Mesendoderm (in vitro differentiated cells): ENCODE data around the gene VAPA.

Experiments
- DNase-seq: peaks from one replicate; pipeline ENCODE4 v3.0.0; 2013
- H2AK5ac ChIP-seq: 2 replicates; pipeline ENCODE4 v1.6.1; 2013; ENCODE audit warnings: low read length, inconsistent platforms
- H2BK120ac ChIP-seq: 2 replicates; pipeline ENCODE4 v1.6.1; 2013; ENCODE audit warnings: low read depth, mild to moderate bottlenecking, low read length, moderate library complexity, mixed read lengths
- H2BK15ac ChIP-seq: replicated peaks from 2 replicates; pipeline ENCODE4 v1.6.1; 2013; ENCODE audit warnings: low read depth, mild to moderate bottlenecking, moderate library complexity
- H2BK5ac ChIP-seq: 2 replicates; pipeline ENCODE4 v1.6.1; 2013; ENCODE audit warnings: low read length, inconsistent platforms
- H3K18ac ChIP-seq: 2 replicates; pipeline ENCODE4 v1.6.1; 2013; ENCODE audit warnings: mild to moderate bottlenecking, low read length, mixed read lengths
- H3K23ac ChIP-seq: one replicate; pipeline ENCODE4 v1.6.1; 2013; ENCODE audit warnings: low read length
- H3K27ac ChIP-seq: 2 replicates; pipeline ENCODE4 v1.5.1; 2013; ENCODE audit warnings: low read depth, mild to moderate bottlenecking, inconsistent platforms, low read length, moderate library complexity
- H3K27me3 ChIP-seq: 2 replicates; pipeline ENCODE4 v1.6.1; 2013; ENCODE audit warnings: low read length, control low read depth, mild to moderate bottlenecking, inconsistent platforms; ENCODE audit not compliant: insufficient read depth, poor library complexity
- H3K36me3 ChIP-seq: 2 replicates; pipeline ENCODE4 v1.6.1; 2013; ENCODE audit warnings: low read length, inconsistent platforms; ENCODE audit not compliant: control insufficient read depth, insufficient read depth
- H3K4ac ChIP-seq: one replicate; pipeline ENCODE4 v1.6.1; 2013; ENCODE audit warnings: low read depth, mild to moderate bottlenecking, low read length, moderate library complexity
- H3K4me1 ChIP-seq: 2 replicates; pipeline ENCODE4 v1.6.1; 2013; ENCODE audit warnings: low read depth, low read length, inconsistent platforms; ENCODE audit not compliant: control insufficient read depth
- H3K4me2 ChIP-seq: 2 replicates; pipeline ENCODE4 v1.6.1; 2013; ENCODE audit warnings: low read length
- H3K4me3 ChIP-seq: 2 replicates; pipeline ENCODE4 v1.5.1; 2013; ENCODE audit warnings: mild to moderate bottlenecking, low read length
- H3K56ac ChIP-seq: one replicate; pipeline ENCODE4 v1.6.1; 2013; ENCODE audit warnings: low read length
- H3K79me1 ChIP-seq: 2 replicates; pipeline ENCODE4 v1.6.1; 2013; ENCODE audit warnings: low read length, inconsistent platforms
- H3K79me2 ChIP-seq: 2 replicates; pipeline ENCODE4 v1.6.1; 2013; ENCODE audit warnings: mild to moderate bottlenecking, low read length; ENCODE audit not compliant: control insufficient read depth, insufficient read depth
- H3K9ac ChIP-seq: 2 replicates; pipeline ENCODE4 v1.6.1; 2013; ENCODE audit warnings: low read length, inconsistent platforms
- H4K5ac ChIP-seq: one replicate; pipeline ENCODE4 v1.6.1; 2013; ENCODE audit warnings: low read length
- H4K8ac ChIP-seq: one replicate; pipeline ENCODE4 v1.6.1; 2013; ENCODE audit warnings: low read depth, mild to moderate bottlenecking, control low read depth, low read length, moderate library complexity
- WGBS: extraction: QIAGEN DNeasy Blood & Tissue Kit; methylation state at CpG from one replicate; pipeline ENCODE4 v1.1.7; 2013; ENCODE audit warnings: low lambda C conversion rate, missing lambda C conversion rate; ENCODE audit not compliant: insufficient coverage; ENCODE audit errors: extremely low coverage; 5-methylcytosine and 5-hydroxymethylcytosine counted together

The VAPA gene

GRCh38 chr18:9876212-9876866, 37.5 kb upstream of the VAPA start:
- H2AK5ac ChIP-seq, result peak overlapping the region; percentile 59
- H3K4me3 ChIP-seq, result no peak overlapping the region
- H3K4me2 ChIP-seq, result no peak overlapping the region
- H4K8ac ChIP-seq, result no peak overlapping the region
- H3K27ac ChIP-seq, result peak overlapping the region; percentile 32
- H3K18ac ChIP-seq, result peak overlapping the region; percentile 68
- H3K36me3 ChIP-seq, result no peaks in the 10 kb centered on the region
- H3K23ac ChIP-seq, result no peak overlapping the region
- H3K56ac ChIP-seq, result peak overlapping the region; percentile 10
- H3K9ac ChIP-seq, result no peak overlapping the region
- H3K27me3 ChIP-seq, result no peaks in the 10 kb centered on the region
- peak overlapping the region; percentile 31 for H2BK5ac ChIP-seq
- H4K5ac ChIP-seq, result no peak overlapping the region
- no peak for DNase-seq
- H3K4me1 ChIP-seq, result peaks cover 4% of the 10 kb centered on the region
- H2BK15ac ChIP-seq, result peak overlapping the region; percentile 36
- no peaks in the 10 kb centered on the region for H3K79me2 ChIP-seq
- no CpG with 5 or more reads among the region's 2 CpGs for WGBS
- H2BK120ac ChIP-seq, result no peak overlapping the region
- H3K79me1 ChIP-seq, result no peaks in the 10 kb centered on the region
- H3K4ac ChIP-seq, result no peak overlapping the region

- H3K27ac ChIP-seq, result peak overlapping the region; percentile 59
- H3K4ac ChIP-seq, result peak overlapping the region; percentile 36
- H3K36me3 ChIP-seq, result no peaks in the 10 kb centered on the region
- peak; percentile 96 for DNase-seq
- no peaks in the 10 kb centered on the region for H3K79me1 ChIP-seq
- H2AK5ac ChIP-seq, result no peak overlapping the region
- WGBS, result no CpG with 5 or more reads among the region's 9 CpGs
- H3K9ac ChIP-seq, result no peak overlapping the region
- no peaks in the 10 kb centered on the region for H3K79me2 ChIP-seq
- no peaks in the 10 kb centered on the region for H3K27me3 ChIP-seq
- H3K4me1 ChIP-seq, result peaks cover 4% of the 10 kb centered on the region
- no peak overlapping the region for H2BK15ac ChIP-seq
- no peak overlapping the region for H3K18ac ChIP-seq
- H3K23ac ChIP-seq, result peak overlapping the region; percentile 75
- peak overlapping the region; percentile 56 for H3K56ac ChIP-seq
- peak overlapping the region; percentile 26 for H3K4me2 ChIP-seq
- peak overlapping the region; percentile 62 for H4K5ac ChIP-seq
- H4K8ac ChIP-seq, result no peak overlapping the region
- no peak overlapping the region for H3K4me3 ChIP-seq
- H2BK5ac ChIP-seq, result peak overlapping the region; percentile 76
- no peak overlapping the region for H2BK120ac ChIP-seq
Observed at GRCh38 chr18:9876867-9877654, 36.8 kb upstream of the VAPA start.

- no peak overlapping the region for H2AK5ac ChIP-seq
- H3K27ac ChIP-seq, result no peak overlapping the region
- no peak for DNase-seq
- H3K4ac ChIP-seq, result no peak overlapping the region
- H3K79me2 ChIP-seq, result no peaks in the 10 kb centered on the region
- no peak overlapping the region for H4K8ac ChIP-seq
- H3K9ac ChIP-seq, result no peak overlapping the region
- no peaks in the 10 kb centered on the region for H3K79me1 ChIP-seq
- no peaks in the 10 kb centered on the region for H3K27me3 ChIP-seq
- no peak overlapping the region for H3K56ac ChIP-seq
- H3K18ac ChIP-seq, result no peak overlapping the region
- H3K4me1 ChIP-seq, result peaks cover 4% of the 10 kb centered on the region
- H3K4me2 ChIP-seq, result no peak overlapping the region
- no peak overlapping the region for H2BK5ac ChIP-seq
- H2BK120ac ChIP-seq, result no peak overlapping the region
- H2BK15ac ChIP-seq, result no peak overlapping the region
- H3K23ac ChIP-seq, result no peak overlapping the region
- no peak overlapping the region for H3K4me3 ChIP-seq
- no peak overlapping the region for H4K5ac ChIP-seq
- H3K36me3 ChIP-seq, result no peaks in the 10 kb centered on the region
Observed at GRCh38 chr18:9877655-9878014, 36.2 kb upstream of the VAPA start.

- Histone ChIP-seq H3K79me2 (no peaks in the 10 kb centered on the region), H3K4ac (no peak overlapping the region), H4K8ac (no peak overlapping the region), H2AK5ac (no peak overlapping the region), H2BK120ac (no peak overlapping the region), H3K56ac (no peak overlapping the region), H4K5ac (no peak overlapping the region), H3K4me3 (no peak overlapping the region), H3K23ac (no peak overlapping the region), H2BK15ac (no peak overlapping the region), H3K36me3 (no peaks in the 10 kb centered on the region), H3K9ac (no peak overlapping the region), H3K79me1 (no peaks in the 10 kb centered on the region), H3K4me2 (no peak overlapping the region), H3K4me1 (peaks cover 4% of the 10 kb centered on the region), H3K18ac (no peak overlapping the region), H2BK5ac (no peak overlapping the region), H3K27ac (no peak overlapping the region), H3K27me3 (no peaks in the 10 kb centered on the region)
- DNase-seq, result no peak
- WGBS, result no CpG with 5 or more reads among the region's 1 CpG
Observed at GRCh38 chr18:9878095-9878494, 35.7 kb upstream of the VAPA start.

- no peak overlapping the region for H2AK5ac ChIP-seq
- H3K9ac ChIP-seq, result no peak overlapping the region
- no CpG with 5 or more reads among the region's 6 CpGs for WGBS
- H3K4me3 ChIP-seq, result no peak overlapping the region
- H2BK15ac ChIP-seq, result no peak overlapping the region
- no peak overlapping the region for H3K4ac ChIP-seq
- no peak overlapping the region for H2BK5ac ChIP-seq
- H3K79me1 ChIP-seq, result no peaks in the 10 kb centered on the region
- H3K27me3 ChIP-seq, result no peaks in the 10 kb centered on the region
- H3K27ac ChIP-seq, result no peak overlapping the region
- no peak overlapping the region for H3K4me2 ChIP-seq
- no peak for DNase-seq
- H2BK120ac ChIP-seq, result no peak overlapping the region
- H3K23ac ChIP-seq, result no peak overlapping the region
- H4K5ac ChIP-seq, result no peak overlapping the region
- H3K79me2 ChIP-seq, result no peaks in the 10 kb centered on the region
- H3K36me3 ChIP-seq, result no peaks in the 10 kb centered on the region
- no peak overlapping the region for H3K18ac ChIP-seq
- H3K4me1 ChIP-seq, result peaks cover 4% of the 10 kb centered on the region
- no peak overlapping the region for H4K8ac ChIP-seq
- peak overlapping the region; percentile 8 for H3K56ac ChIP-seq
Observed at GRCh38 chr18:9878783-9879242, 35.0 kb upstream of the VAPA start.
